GM21423 (cell line): Measurements from ENCODE around the gene MGST3.
"Not testable (repeated sequence)": the region's sequence is repeated elsewhere in the genome, so short reads cannot be mapped to it uniquely, and the experiment has no call there.

Source experiments
- ATAC-seq: cut with Tn5 transposase; IDR thresholded peaks from one replicate; pipeline ENCODE4 v1.9.1; 2021; ENCODE audit warnings: mild to moderate bottlenecking, moderate library complexity; ENCODE audit not compliant: unreplicated experiment

MGST3 gene

DNA sequence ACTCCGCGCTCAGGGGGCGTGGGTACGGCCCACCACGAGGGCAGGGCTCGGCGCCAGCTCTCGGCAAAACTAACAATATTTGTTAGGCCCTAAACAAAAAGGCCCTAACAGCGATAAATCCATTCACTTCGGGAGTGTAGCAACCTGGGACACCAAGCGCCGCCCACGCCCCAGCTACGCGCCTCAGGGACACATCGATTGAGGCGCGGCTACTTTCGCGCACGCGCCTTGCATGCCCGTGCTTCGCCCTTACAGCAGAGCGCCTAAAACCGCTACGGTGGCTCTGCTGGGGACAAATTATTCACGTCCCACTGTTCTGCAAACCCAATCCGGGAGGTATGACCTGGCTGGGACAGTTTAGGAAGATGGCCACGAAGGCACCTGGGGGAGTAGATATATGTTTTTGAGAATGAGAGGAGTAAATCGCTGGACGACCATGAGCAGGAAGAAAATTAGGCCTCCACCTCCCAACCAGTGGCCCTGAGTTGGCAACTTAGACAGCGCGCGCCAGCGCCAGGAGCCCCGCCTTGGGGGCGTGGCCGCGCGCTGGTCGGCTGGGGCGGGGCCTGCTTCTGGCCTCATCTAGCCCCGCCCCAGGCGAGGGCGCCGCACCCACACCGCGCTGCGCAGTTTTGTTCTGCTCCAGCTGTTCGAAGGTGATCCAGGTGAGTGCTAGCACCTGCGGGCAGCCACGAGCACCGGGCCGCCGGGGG lies at the start of gene MGST3:
TSS of gene MGST3 (plus strand) at position 606 of the 713 bp plus-strand sequence. CDS start 18,614 bp downstream, outside the sequence.
- peak; percentile 80 for ATAC-seq

DNA sequence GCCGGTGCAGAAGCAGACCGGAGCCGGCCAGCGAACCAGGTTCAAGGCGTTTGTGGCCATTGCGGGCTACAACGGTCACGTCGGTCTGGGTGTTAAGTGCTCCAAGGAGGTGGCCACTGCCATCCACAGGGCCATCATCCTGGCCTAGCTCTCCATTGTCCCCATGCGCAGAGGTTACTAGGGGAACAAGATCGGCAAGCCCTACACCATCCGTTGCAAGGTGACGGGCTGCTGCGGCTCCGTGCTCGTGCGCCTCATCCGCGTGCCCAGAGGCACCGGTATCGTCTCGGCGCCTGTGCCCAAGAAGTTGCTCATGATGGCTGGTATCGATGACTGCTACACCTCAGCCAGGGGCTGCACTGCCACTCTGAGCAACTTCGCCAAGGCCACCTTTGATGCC lies 49.1 kb upstream of the MGST3 start:
- ATAC-seq: no peak

DNA sequence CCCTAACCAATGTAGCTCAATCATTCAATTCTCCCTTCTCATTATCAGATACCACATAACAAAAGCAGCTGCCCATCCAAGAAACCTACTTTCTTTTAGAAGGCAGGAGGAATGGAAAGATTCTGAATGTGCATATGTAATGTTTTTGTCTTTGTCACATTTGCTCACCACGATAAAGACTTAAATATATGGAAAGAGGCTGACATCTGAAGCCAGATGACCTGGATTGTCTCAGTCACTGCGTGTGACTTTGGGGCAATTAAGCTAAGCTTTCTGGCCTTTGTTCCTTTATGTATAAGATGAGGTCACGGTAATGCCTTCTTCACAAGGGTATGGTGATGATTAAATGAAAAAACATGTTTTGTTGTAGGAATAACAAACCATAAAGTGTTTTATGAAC lies 44.6 kb upstream of the MGST3 start:
- no peak for ATAC-seq

DNA sequence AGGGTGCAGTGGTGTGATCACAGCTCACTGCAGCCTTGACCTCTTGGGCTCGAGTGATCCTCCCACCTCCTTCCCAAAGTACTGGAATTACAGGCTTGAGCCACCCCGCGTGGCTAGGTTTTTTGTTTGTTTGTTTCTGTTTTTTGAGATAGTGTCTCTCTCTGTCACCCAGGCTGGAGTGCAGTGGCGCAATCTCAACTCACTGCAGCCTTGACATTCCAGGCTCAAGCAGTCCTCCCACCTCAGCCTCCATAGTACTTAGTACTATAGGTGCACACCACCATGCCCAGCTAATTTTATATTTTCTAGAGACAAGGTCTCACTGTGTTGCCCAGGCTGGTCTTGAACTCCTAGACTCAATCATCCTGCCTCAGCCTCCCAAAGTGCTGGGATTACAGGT lies 39.6 kb upstream of the MGST3 start:
- ATAC-seq: not testable (repeated sequence)

DNA sequence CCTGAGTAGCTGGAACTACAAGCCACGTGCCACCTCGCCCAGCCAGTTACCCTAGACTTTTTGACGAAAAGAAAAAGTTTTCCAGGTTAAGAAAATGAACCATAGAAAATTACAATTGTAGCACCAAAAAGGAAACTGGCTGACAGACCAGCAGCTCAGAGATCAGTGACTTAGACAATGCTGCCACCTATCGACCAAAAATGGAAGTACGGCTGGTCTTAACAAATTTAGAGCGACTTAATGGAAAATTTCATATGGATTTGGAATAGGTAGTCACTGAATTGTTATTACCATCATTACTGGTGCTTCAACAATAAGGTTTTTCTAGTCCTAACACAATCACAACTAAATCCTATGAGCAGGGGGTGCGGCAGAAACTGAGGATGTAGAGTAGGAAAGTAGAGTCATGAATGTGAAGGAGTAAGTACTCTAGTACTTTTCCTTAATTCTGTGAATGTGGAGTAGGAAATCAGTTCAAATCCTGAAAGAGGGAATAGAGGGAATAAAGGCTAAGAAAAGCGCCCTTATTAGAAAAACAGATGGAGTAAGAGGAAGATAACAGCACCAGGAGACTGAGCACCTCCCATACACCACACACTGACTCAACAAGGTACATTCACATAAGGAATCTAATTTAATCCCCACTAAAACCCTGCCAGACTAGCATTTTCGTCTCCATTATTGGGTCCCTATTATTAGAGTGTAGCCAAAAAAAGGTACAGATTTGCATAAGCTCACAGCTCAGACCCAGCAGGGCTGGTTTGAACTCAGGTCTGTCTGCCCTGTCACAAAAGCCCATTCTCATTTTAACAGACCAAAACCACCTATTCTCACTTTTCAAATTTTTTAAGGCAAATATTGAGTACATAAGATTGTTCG lies 37.9 kb upstream of the MGST3 start:
- ATAC-seq: peak; percentile 23

DNA sequence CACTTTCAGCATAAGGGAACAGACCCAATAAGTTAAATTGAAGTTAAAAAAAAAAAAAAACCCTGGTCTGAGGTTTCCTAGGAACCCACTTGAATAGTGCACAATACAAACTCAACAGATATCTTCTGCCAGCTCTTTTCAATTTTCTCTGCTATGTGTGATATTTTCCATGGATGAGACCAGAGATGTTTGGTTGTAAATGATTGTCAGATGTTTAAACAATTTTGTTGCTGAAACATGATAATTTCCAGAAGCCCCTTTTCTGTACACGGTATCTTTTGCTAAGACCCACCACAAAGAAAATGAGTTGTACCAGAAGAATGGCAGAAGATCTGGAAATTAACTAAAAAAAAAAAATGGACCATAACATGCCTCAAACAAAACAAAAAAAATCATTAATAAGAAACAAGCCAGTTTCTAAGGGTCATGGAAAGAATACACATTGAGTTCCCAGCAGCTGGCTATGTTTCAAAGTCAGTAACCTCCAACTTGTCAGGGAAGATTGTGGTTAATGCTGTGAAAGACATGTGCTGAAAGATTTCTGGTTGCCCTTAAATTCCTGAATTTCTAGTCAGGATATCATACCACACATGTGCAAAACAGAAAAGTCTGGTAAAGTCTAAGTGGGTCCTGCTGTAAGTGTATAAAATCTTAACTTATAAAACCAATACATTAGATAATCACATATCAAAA lies 35.6 kb upstream of the MGST3 start:
- ATAC-seq: no peak

DNA sequence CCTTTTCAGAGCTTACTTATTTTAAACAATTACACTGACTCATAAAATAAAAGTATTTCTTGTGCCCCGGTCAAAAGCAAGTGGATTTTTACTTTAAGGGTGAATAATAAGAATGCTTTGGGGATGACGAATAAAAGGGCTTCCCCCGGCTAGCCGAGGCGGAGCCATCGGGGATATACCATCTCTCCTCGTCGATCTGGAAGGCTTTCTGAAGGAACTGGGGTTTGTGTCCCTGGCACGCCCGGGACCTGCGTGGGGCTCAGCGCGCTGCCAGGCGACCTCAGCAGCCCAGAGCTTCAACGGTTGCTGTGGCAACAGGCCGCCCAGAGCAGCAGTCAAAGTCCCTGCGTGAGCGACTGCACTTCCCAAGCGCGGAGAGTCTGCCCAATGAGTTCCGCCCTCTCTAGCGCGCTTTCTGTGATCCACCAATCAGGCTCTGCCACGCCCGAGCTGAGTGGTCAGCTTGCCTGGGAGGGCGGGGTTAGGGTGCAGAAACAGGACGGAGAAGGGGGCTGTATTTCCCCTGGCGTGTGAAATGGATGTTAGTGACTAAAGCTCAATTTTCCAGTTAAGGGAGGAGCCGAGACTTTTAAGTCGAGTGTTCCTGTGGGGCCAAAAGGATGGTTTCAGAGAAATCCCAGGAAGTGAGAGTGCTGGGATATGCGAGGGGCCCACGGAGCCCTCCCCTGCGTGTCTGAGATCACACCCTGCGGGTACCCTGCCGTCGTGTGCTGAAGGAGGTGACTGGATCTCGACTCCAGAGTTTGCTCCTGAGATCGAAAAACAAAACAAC lies 33.0 kb upstream of the MGST3 start:
- ATAC-seq: peak; percentile 96

DNA sequence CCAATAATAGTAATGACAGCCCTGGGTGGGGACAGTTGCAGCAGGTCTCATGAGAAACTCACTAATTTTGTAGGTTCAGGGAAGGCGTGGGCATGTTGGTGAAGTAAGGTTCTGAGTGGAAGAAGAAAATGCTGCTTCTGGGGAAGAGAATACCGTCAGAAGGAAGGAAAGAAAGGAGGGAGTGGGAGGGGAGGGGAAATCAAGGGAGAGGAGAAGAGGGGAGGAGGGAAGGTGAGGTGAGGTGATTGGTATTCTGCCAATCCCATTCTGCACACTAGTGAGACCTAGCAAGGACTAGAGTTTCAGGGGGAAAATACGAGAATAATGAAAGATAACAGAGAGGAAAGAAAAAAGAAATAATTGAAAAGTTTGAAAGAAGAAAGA lies 32.4 kb upstream of the MGST3 start:
- ATAC-seq: no peak

DNA sequence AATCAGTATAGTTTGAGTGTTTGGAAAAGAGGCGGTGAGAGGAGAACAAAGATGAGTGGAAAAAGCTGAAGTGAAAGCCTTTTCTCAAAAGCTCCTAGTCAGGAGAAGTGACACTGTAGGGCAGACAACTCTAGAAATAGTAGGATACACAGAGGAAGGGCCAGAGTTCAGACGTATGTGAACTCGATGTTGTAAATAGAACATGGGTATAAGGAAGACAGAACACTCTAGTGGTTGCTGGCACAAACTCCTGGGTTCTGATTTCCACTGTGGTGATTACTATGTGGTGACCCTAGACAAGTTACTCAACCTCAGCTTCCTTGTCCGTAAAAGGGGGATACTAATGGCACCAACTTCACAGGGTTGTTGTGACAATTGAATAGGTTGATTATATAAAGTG lies 30.2 kb upstream of the MGST3 start:
- no peak for ATAC-seq

DNA sequence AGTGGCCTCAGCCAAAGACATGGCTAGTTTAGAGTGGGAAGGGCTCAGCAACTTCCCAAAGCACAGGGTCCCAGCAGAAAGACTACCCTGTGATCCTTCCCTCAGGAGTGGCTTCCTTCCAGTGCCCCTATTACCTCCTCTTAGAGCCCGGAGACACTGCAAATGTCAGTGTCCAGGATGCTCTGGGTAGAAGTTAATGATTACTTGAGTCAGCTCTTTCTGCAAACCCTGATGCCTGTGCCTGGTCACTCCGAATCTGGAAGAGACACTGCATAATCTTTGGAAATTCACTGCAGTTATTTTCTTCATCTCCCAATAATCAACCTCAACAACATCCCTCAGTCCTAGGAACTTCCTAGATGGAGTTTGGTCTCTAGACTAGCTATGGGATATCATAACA lies 27.2 kb upstream of the MGST3 start:
- ATAC-seq: no peak

DNA sequence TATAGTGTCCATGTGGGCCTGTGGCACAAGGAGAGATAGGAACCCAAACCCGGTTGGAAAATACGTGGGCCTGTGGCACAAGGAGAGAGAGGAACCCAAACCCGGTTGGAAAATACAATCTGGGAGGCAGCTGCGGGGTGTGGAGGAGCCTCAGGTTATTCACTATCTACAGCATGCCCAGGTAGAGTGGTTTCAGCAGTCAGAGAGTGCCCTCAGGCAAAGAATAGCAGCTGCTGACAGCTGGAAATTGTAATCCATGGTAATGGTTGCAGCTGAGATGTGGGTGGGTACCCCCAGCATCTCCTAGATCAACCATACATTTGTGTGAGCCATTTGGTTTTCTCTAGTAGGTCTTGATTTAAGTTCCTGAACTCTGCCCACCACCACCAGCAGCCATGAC lies 25.8 kb upstream of the MGST3 start:
- ATAC-seq: no peak

DNA sequence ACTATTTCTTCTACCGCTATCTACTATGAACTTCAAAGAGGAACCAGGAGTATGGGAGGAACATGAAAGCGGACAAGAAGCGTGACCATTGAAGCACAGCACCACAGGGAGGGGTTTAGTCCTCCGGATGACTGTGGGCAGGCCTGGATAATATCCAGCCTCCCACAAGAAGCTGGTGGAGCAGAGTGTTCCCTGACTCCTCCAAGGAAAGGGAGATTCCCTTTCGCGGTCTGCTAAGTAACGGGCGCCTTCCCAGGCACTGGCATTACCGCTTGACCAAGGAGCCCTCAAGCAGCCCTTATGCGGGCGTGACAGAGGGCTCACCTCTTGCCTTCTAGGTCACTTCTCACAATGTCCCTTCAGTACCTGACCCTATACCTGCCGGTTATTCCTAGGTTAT lies 24.4 kb upstream of the MGST3 start:
- not testable (repeated sequence) for ATAC-seq

DNA sequence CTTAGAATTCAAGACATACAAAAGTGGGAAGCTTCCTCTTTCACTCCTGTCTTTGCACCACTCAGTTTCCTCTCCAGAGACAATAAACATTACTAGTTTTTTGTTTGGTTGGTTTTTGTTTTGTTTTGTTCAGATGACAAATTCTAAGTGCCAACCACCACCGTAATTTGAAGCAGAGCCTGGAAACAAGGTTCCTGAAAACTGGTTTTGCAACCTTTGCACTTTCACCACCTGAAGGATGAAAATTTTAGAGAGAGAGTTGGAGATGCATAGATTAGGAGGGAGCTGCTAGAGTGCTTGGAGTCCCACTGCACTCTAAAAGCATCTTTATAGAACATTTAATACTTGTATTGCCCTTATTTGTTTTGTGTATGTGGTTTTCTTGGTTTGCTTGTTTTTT lies 20.2 kb upstream of the MGST3 start:
- ATAC-seq: no peak

DNA sequence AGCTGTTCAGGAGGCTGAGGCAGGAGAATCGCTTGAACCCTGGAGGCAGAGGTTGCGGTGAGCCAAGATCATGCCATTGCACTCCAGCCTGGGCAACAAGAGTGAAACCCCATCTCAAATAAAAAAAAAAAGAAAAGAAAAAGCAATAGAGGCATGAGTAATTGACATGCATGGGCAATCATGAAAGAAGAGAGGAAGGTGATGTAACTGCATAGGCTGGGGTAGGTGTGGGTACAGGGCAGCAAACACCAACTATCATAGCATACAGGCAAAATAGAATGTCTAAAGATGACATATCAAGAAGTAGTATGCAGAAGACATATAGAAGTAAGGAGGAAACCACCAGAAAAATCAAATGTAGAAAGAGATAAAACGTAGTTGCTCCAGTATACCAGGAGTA lies 19.0 kb upstream of the MGST3 start:
- no peak for ATAC-seq

DNA sequence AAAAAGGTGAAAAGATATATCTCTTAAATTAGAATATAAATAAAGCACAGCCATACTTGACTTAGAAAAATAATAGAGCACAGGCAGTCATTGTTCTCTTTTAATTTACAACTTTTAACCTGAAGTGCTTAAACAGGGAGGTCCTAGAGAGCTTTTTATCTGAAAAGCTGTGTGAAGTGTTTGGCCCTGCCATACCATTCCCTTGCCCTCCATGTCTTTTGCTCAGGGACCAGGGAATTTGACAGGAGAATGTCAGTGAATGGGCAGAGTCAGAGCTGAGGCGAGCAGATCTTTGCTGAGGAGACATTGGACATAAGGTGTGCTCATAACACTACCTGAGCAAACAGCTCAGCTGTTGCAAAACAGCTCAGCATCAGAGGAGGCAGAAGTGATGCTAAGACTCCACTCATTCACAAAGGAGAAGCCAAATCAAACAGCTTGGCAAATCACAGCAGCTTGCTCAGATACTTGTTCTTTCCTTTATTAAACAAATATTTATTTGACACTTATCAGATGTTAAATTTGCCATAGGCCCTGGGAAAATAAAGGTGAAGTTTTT lies 14.9 kb upstream of the MGST3 start:
- no peak for ATAC-seq

DNA sequence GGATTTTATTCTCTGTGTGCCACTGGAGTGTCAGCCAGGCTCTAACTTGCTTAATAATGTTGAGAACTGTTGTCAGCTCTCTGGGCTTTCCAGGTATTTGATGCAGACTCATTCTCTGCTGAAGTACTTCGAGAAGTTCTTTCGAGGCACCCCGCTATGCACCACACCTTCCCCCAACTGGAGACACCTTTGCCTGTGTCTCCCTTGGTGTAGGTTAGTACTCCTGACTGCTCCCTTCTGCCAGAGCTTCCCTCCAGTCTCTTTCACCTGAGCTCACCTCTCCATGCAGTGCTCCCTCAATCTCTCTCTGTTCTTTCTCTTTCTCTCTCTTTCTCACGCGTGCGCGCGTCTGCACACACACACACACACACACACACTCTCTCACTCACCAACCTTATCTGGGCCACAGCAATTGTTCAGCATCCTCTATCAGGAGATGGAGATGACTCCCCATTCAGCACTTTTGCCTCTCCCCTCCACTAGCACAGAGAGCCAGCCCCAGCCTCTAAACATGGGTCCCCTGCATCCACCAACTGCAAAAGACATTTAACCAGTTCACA lies 14.0 kb upstream of the MGST3 start:
- no peak for ATAC-seq

DNA sequence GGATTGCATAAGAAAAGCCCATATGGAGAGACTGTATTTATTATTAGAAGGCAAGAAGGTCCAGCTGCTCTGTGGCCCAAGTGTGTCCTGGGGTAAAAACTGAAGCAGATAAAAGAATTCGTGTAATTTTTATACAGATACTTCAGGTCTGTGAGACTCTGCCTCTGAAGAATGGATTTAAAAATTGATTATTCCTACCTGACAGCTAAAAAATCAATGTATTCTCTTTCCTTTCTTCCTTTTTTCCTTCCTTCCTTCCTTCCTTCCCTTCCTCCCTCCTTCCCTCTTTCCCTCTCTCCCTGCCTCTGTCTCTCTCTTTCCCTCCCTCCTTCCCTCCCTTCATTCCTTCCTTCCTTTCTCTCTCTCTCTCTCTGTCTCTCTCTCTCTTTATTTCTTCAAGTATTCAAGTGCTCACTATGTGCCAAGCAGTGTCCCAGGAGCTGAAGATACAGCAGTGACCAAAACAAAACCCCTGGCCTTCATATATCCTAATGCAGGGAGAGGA lies 11.3 kb upstream of the MGST3 start:
- ATAC-seq: no peak

DNA sequence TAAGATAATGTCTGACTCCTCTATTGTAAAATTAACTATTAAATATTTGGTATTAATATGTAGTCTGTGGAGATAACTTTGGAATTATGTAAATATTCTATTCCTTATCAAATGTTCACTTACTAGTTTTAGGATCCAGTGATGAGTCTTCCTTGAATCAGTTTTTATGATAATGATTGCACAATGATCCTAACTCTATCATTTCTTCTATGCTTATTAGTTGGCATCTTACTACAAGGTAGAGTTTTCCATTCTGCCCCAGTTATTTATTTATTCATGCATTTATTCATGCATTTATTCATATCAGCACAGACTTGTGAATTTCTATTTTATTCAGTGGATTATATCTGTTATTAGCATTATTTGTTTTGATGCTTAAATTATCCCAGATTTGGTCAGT lies 7.4 kb upstream of the MGST3 start:
- no peak for ATAC-seq

DNA sequence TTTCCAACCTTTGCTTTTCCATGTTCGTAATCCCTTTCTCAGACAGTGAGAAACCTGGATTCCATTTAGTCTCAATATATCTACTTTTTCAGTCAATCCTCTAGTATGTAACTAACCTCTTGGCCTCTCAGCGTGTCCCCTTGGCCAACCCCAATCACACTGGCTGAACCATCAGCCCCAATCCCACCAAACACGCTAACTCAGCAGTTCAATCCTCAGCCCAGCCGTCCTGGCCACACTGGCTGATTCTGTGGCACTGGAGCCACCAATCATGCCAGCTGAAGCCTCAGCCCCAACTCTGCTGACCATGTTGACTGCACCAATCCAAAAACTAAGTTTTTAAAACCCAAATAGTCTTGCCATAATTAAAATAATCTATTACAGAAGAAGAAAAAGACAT lies 6.6 kb upstream of the MGST3 start:
- ATAC-seq: no peak
